ENCODE data around the gene IMMP2L.

Gene IMMP2L

GRCh38 chr7:111103136-111103535, 459.2 kb downstream of the IMMP2L start:
- DNase-seq (ENCODE audit: low read depth) = no peak
- no peak overlapping the region for H3K4me3 ChIP-seq (ENCODE audit: low read length)
- no peak for TF ChIP-seq CTCF (conservative IDR thresholded peaks at IDR 0.05; ENCODE audit: low read depth, low read length)

DNA sequence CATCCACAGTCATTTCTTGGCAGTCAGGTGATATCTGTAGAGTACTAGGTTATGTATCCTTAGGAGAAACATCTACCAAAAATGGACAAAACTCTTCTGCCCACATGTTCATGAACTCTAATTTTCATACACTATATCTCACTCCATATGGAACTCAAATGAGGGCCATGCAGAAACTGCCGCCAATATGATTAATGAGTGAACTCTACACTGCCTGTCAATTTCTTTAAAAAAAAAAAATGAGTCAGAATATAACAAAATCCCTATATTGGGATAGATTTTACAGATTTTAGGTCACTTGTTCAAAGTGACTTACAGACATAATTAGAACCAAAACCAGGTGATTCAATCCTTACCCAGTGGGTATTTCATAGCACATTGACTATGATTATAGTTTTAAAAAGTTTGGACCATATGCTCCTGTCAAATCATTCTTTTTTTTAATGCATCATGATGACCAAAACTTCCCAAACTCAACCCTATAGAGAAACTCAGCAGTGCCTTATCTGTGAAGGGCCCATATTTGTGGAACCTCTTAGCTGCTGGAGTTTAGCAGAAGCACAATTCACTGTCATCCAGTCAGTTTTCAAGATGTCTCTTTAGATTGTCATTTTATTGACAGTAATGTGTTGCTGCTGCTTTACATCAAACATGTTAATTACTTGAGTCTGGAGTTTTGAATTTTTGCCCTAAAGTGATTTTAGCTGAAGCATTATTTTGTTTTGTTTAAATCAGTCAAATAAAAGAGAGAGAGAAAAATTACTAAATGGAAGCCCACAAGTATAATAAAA, 460.2 kb downstream of the IMMP2L start:
- no peak for TF ChIP-seq CTCF (conservative IDR thresholded peaks at IDR 0.05; ENCODE audit: low read depth, low read length)
- DNase-seq (ENCODE audit: low read depth) = no peak

DNA sequence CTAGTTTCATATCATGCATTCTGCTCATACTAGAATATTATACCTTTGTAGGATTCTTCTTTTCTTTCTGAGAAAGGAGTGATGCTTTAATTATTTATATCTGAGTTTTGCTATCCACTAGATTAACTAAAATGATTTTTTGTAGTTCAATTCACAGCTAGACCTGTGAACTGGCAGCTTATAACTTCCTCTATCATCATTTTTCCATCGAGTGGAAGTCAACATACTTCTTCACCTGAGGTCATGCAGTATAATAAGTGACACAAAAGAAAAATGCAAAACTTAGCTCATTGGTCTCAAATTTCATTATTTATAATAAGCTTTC, 463.4 kb downstream of the IMMP2L start:
- no peak for TF ChIP-seq CTCF (conservative IDR thresholded peaks at IDR 0.05; ENCODE audit: low read depth, low read length)
- no peak overlapping the region for H3K4me3 ChIP-seq (ENCODE audit: low read length)
- no peak for DNase-seq (ENCODE audit: low read depth)

More for the DNA sequence above, 460.2 kb downstream of the IMMP2L start:
- H3K4me3 ChIP-seq (ENCODE audit: low read length) = no peak overlapping the region

DNA sequence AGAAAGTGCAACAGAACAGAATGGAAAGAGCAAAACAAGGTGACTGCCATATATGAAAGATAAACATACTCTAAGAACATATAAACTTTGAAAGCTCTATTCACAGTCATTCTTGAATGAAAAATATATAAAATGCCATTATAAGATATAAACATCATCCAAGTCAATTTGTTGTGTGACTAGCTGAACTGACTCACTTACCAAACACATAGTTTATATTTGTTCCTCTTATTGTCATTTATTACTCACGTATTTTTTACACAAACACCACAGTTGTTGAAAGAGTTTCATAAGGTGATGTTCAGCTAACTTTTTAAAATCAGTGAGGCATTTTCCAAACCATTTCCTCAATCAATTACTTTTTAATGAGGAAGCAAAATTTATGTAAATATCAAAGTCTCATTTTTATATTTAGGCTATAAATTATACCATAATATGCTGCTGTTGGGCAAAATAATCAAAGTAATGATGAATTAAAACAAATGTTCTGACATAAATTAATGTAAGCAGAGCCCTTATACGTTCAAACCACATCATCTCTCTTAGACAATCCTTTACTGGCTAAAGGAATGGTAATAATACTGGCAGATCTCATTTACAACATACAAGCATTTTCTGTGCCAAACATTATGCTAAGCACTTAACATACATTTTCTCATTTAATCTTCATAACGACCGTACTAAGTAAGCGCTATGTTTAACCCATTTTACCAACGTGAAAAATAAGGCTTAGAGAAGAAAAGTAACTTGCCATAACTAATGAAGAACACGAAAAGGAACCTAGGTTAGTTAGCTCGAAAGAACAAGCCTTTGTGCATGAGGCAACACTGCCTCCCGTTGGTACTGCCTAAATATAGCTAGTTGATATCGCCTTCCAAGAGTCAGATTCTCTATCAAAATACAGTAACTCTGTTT, 464.0 kb downstream of the IMMP2L start:
- no peak overlapping the region for H3K4me3 ChIP-seq (ENCODE audit: low read length)

DNA sequence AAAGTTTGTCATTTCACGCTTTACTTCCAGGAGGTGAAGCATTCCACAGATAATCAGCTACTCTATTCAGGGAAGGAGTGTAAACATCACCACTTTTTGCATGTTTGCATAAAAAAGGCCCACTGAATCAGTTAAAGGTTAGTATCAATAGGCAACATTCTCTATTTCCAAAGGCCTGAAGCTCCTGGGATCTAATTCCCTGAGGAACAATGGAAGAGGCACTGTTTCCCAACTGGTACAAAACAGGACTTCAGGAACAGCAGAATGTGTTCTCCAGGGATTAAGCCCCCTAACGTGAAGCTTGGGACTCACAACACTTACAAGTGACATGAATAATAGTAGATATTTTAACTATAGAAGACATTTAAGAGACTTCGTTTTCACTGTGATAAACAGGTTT, 465.3 kb downstream of the IMMP2L start:
- no peak for DNase-seq (ENCODE audit: low read depth)
- no peak overlapping the region for H3K4me3 ChIP-seq (ENCODE audit: low read length)
- TF ChIP-seq CTCF (conservative IDR thresholded peaks at IDR 0.05; ENCODE audit: low read depth, low read length) = no peak

More for the DNA sequence above, 464.0 kb downstream of the IMMP2L start:
- no peak for DNase-seq (ENCODE audit: low read depth)
- TF ChIP-seq CTCF (conservative IDR thresholded peaks at IDR 0.05; ENCODE audit: low read depth, low read length) = peak; percentile 66

- H3K4me3 ChIP-seq (ENCODE audit: low read length) = no peak overlapping the region
- no peak for DNase-seq (ENCODE audit: low read depth)
- no peak for TF ChIP-seq CTCF (conservative IDR thresholded peaks at IDR 0.05; ENCODE audit: low read depth, low read length)
Observed at GRCh38 chr7:111094419-111094818, 467.9 kb downstream of the IMMP2L start.

All from retinal pigment epithelial cell (primary cell).